Kidney glomerular epithelial cell (primary cell): ENCODE data around the gene RAB15.
A peak's percentile ranks its signal among the peaks of the same experiment; 100 is the strongest.
"Not testable (repeated sequence)": the region's sequence is repeated elsewhere in the genome, so short reads cannot be mapped to it uniquely, and the experiment has no call there.

Source experiments
- DNase-seq: peaks from one replicate; lab custom pipeline; 2025; lab: John Stamatoyannopoulos, UW

The RAB15 gene

DNA sequence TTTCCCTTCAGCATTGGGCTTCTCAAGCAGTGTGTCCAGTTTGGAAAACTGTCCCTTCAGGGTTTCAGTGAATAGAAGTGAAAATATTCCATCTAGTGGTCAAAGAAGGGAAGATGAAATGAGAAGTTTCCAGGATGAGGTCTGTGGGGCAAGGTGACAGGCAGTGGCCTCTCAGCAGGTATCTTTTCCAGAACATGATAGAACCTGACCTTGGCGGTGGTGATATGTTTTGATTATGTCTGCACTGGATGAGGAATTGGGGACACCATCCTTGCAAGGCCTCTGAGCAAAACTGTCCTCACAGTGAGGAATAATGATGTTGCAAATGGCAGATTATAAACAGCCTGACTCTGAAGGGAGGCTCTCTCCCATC, 34.3 kb downstream of the RAB15 start:
- DNase-seq = peak; percentile 14

DNA sequence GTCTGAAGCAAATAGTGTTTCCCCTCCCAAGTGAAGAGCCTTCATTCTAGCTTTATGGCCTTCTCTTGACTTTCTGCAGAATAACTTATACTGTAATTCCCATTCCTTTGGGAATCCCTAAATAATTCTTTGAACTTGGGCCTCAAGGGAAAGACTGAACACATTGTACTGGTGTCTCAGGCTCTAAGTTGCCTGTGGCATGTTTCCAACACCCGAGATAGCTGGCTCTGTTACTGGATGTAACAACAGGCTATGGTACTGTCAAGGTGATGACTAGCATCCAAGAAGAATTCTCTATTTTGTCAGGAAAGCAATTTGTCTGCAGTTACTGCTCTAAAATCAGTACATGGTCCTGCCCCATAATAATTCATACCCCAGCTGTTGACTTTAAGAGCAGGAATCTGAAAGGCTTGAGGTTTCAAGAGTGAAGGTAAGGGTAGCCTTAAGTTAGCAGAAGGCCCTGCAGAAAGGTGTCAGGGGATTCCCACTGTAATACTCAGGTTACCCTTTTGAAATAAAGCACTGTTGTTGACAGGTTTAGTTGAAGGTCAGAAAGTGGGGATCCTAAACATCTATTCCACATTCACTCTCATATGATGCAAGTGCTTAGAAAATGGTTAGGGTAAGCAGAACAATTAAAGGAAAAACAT, 34.8 kb downstream of the RAB15 start:
- DNase-seq = no peak

DNA sequence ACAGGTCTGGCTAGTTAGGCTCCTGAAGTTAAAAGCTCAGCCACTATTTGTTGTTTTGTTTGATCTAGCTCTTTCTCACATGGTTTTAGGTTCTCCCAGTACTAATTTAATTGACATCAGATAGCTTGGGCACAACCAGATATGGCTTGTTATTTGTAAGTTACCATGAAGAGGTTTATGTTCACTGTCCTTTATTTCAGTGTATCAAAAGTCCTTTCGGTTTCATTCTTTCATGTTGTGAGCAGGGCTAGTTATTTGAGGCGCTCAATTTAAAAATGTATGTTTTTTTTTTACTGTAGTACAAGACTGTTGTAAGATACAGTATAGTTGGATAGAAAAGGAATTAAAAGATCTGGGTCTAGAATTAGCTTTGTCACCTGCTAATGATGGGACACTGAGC, 36.6 kb downstream of the RAB15 start:
- DNase-seq = no peak

DNA sequence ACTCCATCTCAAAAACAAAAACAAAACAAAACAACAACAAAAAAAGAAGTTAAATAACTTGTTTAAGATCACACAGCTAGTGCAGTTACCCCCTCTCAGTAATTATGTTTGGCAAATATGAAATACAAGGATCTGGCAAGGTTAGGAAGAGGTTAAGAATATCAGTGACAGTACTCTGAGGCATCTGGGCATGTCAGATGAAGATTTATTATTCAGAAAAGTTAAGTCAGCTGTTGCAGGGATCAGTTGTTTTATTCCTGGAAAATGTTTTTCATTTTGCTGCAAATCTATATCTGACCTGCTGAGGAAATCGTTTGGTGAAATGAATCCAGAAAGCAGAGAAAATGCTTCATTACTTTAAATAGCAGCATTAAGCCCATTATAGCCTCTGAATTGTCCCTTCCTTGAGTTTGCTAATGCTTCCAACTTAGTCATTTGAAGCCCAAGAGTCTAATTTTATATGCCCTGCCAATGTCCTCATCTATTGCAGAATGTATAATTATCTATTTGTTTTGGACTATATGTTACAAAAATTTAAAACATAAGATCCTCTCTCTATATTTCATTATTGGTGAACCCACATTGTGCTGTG, 37.7 kb downstream of the RAB15 start:
- DNase-seq = no peak

DNA sequence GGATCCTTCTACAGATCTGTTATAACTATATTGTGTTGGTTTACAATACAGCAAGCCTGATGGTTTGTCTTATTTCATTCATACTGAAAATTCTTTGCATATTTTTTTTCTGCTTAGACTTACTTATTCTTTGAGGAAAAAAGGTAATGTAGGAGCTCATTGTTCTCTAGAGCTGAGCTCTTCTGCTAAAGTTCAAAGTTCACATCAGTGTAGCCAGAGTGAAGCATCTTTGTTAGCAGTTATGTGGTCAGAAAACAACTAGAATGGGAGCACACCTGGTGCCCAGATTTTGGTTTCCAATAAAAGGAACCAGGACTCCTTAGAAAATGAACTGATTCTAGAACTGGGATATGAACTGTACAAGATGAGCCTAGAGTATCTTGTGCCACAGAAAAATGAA, 39.9 kb downstream of the RAB15 start:
- no peak for DNase-seq

DNA sequence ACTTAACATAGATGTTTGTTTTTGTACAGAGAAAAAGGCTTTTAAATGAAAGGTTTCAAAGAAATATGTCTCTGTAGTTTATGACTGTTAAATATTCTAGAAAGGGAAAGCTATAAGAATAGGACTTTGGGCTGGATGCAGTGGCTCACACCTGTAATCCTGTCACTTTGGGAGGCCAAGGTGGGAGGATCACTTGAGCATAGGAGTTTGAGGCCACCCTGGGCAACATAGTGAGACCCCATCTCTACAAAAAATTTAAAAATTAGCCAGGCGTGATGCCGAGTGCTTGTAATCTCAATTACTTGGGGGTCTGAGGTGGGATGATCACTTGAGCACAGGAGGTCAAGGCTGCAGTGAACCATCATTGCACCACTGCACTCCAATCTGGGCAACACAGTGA, 41.0 kb downstream of the RAB15 start:
- no peak for DNase-seq

DNA sequence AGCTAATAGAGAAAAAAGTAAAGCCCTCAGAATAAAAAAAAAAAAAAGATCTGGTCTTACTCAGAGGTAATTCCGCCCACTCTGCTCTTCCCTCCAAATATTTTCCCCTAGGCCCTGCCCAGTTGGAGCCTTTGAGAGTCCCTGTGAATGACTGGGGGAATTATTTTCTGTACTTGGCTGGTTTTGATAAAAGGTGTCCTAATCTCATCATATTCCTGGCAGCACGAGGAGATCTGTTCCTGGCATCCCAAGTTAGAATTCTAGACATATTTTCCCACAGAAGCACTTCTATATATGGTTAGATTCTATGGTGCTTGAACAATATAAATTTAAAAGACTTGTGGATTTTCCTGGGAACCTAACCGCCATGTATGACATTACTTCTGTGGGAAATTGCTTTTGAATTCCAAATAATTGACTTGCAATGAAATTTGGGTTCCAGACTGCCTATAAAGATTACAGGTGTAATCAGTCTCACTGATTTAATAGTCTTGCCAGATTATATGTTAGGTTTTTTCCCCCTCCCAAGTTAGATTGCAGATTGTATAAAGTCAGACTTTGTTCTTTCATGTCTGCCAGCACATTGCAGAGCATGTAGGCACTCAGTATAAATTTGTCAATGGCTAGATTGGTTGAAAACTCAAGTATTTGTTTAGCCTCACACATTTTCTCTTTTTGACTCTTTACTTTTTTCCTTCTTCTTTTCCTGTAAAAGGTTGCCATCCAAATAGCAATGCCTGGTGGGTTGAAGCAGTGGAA, 41.9 kb downstream of the RAB15 start:
- no peak for DNase-seq

DNA sequence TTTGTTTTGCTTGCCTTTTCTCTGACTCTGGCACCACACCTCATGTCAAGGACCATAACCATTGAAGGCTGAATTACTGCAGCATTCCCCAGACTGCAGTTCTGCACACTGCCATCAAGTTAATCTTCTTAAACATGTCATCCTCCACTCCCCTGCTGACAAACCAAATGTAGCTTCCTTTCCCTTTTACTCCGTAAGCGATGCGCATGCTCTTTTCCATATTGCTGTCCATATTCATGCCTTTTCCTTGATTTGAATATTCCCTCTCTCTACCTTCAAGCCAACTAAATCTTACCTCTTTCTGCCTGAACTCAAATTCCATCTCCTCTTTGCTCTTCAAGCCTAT, 43.1 kb downstream of the RAB15 start:
- no peak for DNase-seq

DNA sequence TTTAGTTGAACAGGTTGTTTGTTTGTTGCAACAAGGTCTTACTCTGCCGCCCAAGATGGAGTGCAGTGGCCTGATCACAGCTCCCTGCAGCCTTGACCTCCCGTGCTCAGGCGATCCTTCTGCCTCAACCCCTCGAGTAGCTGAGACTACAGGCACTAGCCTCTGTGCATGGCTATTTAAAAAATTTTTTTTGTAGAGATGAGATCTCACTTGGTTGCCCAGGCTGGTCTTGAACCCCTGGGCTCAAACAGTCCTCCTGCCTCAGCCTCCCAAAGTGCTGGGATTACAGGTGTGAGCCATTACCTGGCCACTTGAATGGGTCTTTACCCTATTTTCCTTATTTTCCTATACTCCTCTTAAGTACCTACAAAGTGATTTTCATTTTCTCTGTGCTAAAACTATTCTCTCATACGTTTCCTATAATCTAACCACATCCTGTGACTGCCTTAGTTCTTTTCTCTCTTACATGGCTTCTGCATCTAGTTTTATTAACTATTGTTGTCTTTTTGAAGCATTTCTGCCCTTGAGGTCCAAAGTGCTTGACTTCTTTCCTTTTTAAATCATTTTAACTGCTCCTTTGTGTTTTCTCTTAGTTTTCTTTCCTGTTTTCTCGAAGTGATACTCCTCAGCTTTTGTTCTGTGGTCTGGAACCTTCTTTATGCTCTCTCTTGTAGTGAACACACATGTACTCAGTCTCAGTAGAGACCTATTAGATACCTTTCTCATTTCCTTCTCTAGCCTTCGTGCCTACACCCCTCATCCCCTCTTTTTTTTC, 43.7 kb downstream of the RAB15 start:
- DNase-seq = no peak

DNA sequence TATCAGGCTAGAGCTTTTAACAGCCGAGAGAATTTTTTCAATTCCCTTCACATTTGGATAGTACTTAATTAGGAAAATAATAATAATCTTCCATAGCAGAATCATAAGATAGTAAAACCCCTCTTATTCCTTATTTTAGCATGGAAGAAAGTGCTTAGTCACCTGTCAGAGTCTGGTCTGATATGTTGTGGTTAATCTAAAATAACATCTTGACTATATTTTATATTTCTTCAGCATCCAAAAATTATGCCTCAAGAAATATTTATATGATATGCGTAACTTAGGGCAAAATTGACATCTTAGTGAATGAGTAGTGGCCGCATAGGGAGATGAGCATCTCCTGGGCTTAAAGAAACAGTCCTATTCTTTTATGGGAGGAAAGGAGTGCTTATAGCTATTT, 45.1 kb downstream of the RAB15 start:
- DNase-seq = no peak

DNA sequence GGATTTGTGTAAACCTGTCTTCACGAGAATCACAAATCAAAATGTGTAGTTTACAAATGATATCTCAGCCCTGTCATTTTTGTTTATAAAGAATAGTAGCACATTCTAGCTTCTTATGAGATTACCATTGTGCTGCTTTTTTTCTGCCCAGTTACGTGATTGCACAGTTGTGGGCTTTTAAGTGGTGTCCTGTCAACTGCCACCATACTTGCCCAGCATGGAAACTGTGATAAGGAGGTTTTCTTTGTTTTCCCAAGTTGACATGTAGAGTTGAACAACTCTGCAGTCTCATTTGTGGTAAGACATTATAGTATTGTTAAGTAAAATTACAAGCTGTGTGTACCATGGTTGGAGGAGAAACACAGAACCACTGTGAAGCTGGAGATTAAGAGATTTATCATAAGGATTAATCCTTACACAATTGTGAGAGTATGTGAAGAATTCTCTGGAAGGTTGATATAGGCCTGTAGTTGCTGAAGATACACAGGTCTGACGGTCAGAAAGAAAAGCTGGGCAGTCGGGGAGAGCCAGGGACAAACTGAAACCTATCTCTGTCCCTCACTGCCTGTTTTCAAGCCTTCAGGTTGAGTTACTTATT, 45.6 kb downstream of the RAB15 start:
- DNase-seq = no peak

DNA sequence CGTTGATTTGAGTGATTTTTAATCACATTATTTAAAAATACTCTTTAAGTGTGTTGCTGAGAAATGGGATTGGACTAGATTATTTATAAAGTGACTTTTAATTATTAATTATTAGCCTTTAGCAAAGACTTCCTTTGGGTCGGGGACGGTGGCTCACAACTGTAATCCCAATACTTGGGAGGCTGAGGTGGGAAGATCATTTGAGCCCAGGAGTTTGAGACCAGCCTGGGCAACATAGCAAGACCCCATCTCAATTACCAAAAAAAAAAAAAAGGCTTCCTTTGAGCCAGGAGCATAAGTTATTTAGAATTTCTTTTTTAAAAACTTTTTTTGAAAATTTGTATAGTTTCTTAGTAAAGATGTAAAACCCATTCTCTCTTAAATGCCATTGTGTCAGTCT, 49.1 kb downstream of the RAB15 start:
- no peak for DNase-seq

DNA sequence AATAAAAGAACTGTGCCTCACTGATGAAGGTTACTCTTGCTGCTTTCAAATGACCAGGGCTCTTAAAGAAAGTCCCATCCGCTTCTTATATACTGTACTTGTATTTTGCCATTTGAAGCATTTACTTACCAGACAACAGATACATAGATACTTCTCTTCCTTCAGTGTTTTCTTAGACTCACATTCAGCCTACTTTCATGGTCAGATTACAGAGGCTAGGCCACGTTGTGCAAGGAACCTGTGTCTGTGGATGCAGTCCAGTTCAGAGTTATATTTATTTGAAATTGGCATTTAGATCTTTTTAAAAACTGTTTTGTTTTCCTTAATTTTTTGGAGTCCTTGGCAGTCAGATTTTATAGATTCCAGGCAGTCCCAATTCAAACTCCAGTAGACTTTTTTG, 51.7 kb downstream of the RAB15 start:
- DNase-seq = no peak

DNA sequence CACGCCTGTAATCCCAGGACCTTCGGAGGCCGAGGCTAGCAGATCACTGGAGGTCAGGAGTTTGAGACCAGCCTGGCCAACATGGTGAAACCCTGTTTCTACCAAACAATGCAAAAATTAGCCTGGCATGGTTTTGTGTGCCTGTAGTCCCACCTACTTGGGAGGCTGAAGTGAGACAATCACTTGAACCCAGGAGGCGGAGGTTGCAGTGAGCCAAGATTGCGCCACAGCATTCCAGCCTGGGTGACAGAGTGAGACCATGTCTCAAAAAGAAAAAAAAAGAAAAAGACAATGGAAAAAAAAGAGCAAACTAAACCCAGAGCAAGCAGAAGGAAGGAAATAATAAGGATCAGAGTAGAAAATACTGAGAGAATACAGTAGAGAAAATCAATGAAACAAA, 52.5 kb downstream of the RAB15 start:
- no peak for DNase-seq

DNA sequence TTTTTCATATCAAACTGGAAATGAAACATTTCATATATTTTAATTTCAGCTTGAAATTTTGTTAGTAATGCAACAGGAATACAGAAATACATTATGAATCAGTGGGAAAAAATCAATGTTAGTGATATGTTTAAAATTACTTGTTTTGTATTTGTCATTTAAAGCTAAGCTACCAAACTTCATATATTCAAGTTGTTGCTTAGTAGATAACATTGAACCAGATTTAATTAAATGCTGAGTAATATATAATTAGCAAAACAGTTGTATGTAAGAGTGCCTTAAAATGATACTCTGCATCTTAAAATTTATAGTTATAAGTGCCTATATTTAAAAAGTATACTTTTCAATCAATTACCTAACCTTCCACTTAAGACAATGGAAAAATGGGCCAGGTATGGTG, 52.9 kb downstream of the RAB15 start:
- no peak for DNase-seq

DNA sequence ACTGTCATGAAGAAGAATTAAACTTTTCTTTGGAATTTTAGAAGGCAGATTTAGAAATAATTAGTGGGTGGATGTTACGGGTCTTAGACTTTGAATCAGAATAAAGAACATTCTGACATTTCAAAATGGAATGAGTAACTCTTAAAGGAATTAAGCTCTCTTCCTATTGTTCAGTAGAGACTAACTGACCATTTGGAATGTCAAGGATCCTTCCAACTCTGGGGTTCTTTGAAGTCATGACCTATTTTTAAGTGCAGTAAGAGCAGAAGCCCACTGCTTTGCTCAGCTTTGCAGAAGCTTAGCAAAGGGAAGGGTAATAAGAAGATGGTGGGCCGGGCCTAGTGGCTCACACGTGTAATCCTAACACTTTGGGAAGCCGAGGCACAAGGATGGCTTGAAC, 53.9 kb downstream of the RAB15 start:
- no peak for DNase-seq

DNA sequence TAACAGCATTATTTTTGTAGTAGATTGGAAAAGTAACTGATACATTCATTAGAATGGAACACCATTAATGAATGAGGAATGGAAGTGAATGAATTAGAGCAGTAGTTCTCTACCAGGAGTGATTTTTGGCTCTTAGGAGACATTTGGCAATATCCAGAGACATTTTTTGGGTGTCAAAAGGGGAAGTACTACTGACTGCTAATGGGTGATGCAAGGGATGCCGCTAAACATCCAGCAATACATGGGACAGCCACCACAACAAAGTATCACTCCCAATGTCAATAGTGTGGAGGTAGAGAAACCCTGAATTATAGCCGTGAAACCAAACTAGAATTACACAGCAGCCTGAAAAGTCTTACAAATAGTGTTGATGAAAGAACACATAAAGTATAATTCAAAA, 56.3 kb downstream of the RAB15 start:
- DNase-seq = no peak

DNA sequence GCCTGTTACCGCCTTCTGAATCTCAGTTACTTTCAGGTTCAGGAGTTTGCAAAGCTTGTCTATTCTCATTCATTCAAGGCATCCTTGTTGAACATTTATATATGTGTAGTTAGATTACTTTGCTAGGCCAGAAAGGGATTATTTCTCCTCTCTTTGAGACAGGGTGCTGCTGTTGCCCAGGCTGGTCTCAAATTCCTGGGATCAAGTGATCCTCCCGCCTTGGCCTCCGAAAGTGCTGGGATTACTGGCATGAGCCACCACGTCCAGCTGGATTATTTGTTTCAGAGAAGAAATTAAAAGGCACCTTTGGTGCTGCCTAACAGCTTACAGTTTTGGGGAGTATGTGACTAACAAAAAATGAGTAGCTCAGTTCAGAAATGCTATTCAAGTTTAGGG, 57.1 kb downstream of the RAB15 start:
- no peak for DNase-seq

DNA sequence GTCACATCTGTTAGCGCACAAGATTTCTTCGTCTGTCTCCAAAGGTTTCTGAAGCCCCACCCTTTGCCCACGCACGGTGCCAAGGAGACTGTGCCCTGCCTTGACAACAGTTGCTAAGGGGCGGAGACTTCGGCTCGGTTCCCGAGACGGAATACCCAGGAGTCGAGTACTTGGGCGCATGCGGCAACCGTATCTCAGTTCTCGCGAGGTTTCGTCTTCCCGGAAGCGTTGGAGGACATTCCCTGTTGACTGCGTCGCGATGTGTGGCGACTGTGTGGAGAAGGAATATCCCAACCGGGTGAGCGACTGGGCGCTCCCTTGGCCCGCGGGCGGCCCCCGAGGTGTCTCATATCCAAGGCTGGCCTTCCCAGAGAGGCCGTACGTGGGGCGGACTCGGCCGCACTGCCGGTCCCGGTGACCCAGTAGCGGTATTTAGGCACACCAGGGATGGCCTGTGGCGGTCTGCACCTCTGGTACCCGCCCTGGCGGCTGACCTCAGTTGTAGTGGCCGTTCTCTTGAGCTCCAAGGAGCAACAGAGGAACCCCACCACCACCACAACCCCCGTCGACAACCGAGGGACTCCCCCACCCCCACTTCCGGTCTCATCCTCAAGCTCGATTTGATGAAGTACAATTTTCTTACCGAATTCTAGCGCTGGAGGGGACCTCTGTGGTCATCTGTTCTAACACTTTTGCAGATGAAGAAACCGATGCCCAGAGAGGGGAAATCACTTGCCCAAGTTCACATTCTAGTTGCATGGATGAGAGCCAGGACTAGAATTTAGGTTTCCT, 57.7 kb downstream of the RAB15 start, which contains the start of gene CHURC1:
Gene CHURC1 (plus strand): TSS at position 219 of the 792 bp plus-strand sequence. CDS start 41 bp downstream, at position 260.
- DNase-seq = peak; percentile 99

DNA sequence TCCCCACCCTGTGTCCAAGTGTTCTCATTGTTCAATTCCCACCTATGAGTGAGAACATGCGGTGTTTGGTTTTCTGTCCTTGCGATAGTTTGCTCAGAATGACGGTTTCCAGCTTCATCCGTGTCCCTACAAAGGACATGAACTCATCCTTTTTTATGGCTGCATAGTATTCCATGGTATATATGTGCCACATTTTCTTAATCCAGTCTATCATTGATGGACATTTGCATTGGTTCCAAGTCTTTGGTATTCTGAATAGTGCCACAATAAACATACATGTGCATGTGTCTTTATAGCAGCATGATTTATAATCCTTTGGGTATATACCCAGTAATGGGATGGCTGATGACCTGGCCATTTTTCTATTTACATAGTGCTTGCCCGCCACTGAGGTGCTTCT, 58.7 kb downstream of the RAB15 start:
- not testable (repeated sequence) for DNase-seq

DNA sequence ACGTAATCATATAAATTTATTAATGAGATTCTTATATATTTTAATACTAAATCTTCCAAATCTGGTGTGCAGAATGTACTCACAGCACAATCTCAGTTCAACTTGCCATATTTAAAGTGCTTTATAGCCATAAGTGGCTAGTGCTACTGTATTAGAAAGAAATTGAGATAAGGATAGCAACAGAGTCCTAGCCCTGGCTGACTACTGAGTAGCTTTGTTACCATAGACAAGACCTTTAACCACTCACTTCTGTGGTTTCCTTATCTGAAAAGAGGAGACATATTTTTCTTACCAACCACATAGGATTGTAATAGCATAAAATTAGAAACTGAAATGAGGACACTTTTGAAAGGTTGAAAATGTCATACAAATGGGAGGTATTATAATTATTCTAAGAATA, 59.9 kb downstream of the RAB15 start:
- no peak for DNase-seq
